ENCODE measurements around the gene RTL10.

The RTL10 gene

DNA sequence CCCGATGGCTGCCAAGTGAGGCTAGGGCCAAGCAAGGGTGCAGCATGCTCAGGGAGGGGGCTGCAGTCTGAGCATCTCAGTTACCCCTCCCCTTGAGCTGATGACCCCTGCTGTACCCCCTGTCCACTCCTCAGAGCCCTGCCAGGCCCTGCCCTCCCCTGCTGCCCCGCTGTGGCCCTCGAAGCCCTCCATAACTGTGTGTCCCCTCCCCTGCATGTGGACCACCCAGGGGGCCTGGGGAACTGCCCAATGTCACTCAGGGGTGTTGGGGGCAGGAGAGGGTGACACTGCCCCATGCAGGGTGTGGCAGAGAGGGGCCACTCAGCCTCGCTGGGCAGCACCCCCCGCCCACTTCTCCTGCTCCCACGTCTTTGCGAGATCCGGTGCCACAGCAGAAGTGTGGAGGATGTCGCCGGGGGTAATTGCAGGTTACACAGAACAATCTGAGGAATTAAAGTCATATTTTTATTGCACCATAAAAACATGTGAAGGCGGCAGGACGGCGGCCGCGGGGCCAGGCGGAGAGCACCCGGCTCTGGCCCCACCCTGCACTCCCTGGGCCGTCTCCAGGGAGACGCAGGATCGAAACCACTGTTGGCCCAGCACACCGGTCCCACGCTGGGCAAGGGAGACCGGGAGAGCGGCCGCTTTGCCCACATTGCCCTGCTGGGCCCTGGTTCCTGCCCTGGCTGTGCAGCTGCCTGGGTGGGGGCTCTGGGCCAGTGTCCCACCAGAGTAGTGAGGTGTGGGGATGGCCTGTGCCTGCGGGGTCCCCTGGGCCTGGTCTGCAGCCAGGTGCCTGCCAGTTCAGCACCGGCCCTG, 18.7 kb upstream of the RTL10 start (continued):
- TF ChIP-seq, protein P1, sequence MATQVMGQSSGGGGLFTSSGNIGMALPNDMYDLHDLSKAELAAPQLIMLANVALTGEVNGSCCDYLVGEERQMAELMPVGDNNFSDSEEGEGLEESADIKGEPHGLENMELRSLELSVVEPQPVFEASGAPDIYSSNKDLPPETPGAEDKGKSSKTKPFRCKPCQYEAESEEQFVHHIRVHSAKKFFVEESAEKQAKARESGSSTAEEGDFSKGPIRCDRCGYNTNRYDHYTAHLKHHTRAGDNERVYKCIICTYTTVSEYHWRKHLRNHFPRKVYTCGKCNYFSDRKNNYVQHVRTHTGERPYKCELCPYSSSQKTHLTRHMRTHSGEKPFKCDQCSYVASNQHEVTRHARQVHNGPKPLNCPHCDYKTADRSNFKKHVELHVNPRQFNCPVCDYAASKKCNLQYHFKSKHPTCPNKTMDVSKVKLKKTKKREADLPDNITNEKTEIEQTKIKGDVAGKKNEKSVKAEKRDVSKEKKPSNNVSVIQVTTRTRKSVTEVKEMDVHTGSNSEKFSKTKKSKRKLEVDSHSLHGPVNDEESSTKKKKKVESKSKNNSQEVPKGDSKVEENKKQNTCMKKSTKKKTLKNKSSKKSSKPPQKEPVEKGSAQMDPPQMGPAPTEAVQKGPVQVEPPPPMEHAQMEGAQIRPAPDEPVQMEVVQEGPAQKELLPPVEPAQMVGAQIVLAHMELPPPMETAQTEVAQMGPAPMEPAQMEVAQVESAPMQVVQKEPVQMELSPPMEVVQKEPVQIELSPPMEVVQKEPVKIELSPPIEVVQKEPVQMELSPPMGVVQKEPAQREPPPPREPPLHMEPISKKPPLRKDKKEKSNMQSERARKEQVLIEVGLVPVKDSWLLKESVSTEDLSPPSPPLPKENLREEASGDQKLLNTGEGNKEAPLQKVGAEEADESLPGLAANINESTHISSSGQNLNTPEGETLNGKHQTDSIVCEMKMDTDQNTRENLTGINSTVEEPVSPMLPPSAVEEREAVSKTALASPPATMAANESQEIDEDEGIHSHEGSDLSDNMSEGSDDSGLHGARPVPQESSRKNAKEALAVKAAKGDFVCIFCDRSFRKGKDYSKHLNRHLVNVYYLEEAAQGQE (tag by site-specific recombination; IDR thresholded peaks at IDR 0.05): no peak
- TF ChIP-seq GLIS2 (tag by site-specific recombination; IDR thresholded peaks at IDR 0.05) (peak; percentile 85), ZNF138 (tag by site-specific recombination; IDR thresholded peaks at IDR 0.05; ENCODE audit: borderline replicate concordance) (no peak), ZNF544 (tag by site-specific recombination; IDR thresholded peaks at IDR 0.05) (no peak), YY2 (tag by site-specific recombination; IDR thresholded peaks at IDR 0.05) (no peak), KLF9 (tag by site-specific recombination; IDR thresholded peaks at IDR 0.05; ENCODE audit: low read depth) (no peak), ZNF404 (tag by site-specific recombination; IDR thresholded peaks at IDR 0.05) (no peak), ZNF202 (tag by site-specific recombination; IDR thresholded peaks at IDR 0.05; ENCODE audit: borderline replicate concordance) (no peak), ZNF423 (tag by site-specific recombination; IDR thresholded peaks at IDR 0.05) (0 out of 2 replicates have a peak, but pooled peaks have one; percentile 27), ZXDB (tag by site-specific recombination; IDR thresholded peaks at IDR 0.05) (no peak), ZNF366 (tag by site-specific recombination; conservative IDR thresholded peaks at IDR 0.05) (no peak), ZNF2 (tag by site-specific recombination; IDR thresholded peaks at IDR 0.05) (no peak), GLIS1 (tag by site-specific recombination; IDR thresholded peaks at IDR 0.05) (peak; percentile 77), HOXD13 (CRISPR knock-in tag; IDR thresholded peaks at IDR 0.05; ENCODE audit: borderline replicate concordance) (no peak)
- TF ChIP-seq, protein P2, sequence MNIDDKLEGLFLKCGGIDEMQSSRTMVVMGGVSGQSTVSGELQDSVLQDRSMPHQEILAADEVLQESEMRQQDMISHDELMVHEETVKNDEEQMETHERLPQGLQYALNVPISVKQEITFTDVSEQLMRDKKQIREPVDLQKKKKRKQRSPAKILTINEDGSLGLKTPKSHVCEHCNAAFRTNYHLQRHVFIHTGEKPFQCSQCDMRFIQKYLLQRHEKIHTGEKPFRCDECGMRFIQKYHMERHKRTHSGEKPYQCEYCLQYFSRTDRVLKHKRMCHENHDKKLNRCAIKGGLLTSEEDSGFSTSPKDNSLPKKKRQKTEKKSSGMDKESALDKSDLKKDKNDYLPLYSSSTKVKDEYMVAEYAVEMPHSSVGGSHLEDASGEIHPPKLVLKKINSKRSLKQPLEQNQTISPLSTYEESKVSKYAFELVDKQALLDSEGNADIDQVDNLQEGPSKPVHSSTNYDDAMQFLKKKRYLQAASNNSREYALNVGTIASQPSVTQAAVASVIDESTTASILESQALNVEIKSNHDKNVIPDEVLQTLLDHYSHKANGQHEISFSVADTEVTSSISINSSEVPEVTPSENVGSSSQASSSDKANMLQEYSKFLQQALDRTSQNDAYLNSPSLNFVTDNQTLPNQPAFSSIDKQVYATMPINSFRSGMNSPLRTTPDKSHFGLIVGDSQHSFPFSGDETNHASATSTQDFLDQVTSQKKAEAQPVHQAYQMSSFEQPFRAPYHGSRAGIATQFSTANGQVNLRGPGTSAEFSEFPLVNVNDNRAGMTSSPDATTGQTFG (tag by site-specific recombination; IDR thresholded peaks at IDR 0.05; ENCODE audit: borderline replicate concordance): no peak
- TF ChIP-seq, protein P3, sequence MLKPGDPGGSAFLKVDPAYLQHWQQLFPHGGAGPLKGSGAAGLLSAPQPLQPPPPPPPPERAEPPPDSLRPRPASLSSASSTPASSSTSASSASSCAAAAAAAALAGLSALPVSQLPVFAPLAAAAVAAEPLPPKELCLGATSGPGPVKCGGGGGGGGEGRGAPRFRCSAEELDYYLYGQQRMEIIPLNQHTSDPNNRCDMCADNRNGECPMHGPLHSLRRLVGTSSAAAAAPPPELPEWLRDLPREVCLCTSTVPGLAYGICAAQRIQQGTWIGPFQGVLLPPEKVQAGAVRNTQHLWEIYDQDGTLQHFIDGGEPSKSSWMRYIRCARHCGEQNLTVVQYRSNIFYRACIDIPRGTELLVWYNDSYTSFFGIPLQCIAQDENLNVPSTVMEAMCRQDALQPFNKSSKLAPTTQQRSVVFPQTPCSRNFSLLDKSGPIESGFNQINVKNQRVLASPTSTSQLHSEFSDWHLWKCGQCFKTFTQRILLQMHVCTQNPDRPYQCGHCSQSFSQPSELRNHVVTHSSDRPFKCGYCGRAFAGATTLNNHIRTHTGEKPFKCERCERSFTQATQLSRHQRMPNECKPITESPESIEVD (tag by site-specific recombination; IDR thresholded peaks at IDR 0.05): no peak
- TF ChIP-seq, protein P4, sequence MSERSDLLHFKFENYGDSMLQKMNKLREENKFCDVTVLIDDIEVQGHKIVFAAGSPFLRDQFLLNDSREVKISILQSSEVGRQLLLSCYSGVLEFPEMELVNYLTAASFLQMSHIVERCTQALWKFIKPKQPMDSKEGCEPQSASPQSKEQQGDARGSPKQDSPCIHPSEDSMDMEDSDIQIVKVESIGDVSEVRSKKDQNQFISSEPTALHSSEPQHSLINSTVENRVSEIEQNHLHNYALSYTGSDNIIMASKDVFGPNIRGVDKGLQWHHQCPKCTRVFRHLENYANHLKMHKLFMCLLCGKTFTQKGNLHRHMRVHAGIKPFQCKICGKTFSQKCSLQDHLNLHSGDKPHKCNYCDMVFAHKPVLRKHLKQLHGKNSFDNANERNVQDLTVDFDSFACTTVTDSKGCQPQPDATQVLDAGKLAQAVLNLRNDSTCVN (tag by site-specific recombination; optimal IDR thresholded peaks at IDR 0.05): no peak
- TF ChIP-seq, protein P5, sequence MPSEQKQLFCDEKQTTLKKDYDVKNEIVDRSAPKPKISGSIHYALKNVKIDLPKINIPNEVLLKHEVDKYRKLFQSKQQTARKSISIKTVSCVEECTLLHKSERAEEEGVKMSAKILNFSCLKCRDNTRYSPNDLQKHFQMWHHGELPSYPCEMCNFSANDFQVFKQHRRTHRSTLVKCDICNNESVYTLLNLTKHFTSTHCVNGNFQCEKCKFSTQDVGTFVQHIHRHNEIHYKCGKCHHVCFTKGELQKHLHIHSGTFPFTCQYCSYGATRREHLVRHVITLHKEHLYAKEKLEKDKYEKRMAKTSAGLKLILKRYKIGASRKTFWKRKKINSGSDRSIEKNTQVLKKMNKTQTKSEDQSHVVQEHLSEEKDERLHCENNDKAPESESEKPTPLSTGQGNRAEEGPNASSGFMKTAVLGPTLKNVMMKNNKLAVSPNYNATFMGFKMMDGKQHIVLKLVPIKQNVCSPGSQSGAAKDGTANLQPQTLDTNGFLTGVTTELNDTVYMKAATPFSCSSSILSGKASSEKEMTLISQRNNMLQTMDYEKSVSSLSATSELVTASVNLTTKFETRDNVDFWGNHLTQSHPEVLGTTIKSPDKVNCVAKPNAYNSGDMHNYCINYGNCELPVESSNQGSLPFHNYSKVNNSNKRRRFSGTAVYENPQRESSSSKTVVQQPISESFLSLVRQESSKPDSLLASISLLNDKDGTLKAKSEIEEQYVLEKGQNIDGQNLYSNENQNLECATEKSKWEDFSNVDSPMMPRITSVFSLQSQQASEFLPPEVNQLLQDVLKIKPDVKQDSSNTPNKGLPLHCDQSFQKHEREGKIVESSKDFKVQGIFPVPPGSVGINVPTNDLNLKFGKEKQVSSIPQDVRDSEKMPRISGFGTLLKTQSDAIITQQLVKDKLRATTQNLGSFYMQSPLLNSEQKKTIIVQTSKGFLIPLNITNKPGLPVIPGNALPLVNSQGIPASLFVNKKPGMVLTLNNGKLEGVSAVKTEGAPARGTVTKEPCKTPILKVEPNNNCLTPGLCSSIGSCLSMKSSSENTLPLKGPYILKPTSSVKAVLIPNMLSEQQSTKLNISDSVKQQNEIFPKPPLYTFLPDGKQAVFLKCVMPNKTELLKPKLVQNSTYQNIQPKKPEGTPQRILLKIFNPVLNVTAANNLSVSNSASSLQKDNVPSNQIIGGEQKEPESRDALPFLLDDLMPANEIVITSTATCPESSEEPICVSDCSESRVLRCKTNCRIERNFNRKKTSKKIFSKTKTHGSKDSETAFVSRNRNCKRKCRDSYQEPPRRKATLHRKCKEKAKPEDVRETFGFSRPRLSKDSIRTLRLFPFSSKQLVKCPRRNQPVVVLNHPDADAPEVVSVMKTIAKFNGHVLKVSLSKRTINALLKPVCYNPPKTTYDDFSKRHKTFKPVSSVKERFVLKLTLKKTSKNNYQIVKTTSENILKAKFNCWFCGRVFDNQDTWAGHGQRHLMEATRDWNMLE (tag by site-specific recombination; conservative IDR thresholded peaks at IDR 0.05; ENCODE audit: low read depth): no peak
- TF ChIP-seq, protein P6, sequence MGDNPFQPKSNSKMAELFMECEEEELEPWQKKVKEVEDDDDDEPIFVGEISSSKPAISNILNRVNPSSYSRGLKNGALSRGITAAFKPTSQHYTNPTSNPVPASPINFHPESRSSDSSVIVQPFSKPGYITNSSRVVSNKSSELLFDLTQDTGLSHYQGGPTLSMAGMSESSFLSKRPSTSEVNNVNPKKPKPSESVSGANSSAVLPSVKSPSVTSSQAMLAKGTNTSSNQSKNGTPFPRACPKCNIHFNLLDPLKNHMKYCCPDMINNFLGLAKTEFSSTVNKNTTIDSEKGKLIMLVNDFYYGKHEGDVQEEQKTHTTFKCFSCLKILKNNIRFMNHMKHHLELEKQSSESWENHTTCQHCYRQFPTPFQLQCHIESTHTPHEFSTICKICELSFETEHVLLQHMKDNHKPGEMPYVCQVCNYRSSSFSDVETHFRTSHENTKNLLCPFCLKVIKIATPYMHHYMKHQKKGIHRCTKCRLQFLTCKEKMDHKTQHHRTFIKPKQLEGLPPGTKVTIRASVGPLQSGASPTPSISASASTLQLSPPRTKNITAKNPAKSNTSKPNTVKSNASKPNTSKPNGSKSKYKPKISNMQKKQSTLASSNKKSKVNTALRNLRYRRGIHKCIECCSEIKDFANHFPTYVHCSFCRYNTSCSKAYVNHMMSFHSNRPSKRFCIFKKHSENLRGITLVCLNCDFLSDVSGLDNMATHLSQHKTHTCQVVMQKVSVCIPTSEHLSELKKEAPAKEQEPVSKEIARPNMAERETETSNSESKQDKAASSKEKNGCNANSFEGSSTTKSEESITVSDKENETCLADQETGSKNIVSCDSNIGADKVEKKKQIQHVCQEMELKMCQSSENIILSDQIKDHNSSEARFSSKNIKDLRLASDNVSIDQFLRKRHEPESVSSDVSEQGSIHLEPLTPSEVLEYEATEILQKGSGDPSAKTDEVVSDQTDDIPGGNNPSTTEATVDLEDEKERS (tag by site-specific recombination; IDR thresholded peaks at IDR 0.05): no peak
